Neural cell (in vitro differentiated cells): ENCODE results near the gene ZNF207. TPM values are rescaled to one million over a fixed set of nuclear protein-coding genes. Genes with fewer than 3 reads are reported as not detected.
"Not testable (repeated sequence)": the region's sequence is repeated elsewhere in the genome, so short reads cannot be mapped to it uniquely, and the experiment has no call there.

Experiments
- H2AFZ ChIP-seq: fragments of 200-600, 300-800 bp; sonication (generic), shearing (Covaris generic); 2 replicates; pipeline ENCODE4 v1.6.0; 2014; ENCODE audit warnings: low read depth, mild to moderate bottlenecking, antibody characterized with exemption, low read length, moderate library complexity
- H3F3A ChIP-seq: fragments of 200-600 bp; shearing (Covaris generic); 2 replicates; pipeline ENCODE4 v1.6.1; 2016; ENCODE audit warnings: mild to moderate bottlenecking, moderate library complexity, mixed read lengths, antibody characterized with exemption, low read length; ENCODE audit not compliant: insufficient read depth, poor library complexity, severe bottlenecking
- H3K27ac ChIP-seq: fragments of 200-600, 300-800 bp; sonication (generic), shearing (Covaris generic); 2 replicates; pipeline ENCODE4 v1.5.1; 2014; ENCODE audit warnings: mild to moderate bottlenecking, low read length, moderate library complexity
- H3K27me3 ChIP-seq: fragments of 300-800, 200-600 bp; sonication (generic), shearing (Covaris generic); 2 replicates; pipeline ENCODE4 v1.6.0; 2014; ENCODE audit warnings: mild to moderate bottlenecking, low read depth, low read length, moderate library complexity; ENCODE audit not compliant: insufficient read depth
- H3K36me3 ChIP-seq: fragments of 300-800, 200-600 bp; sonication (generic), shearing (Covaris generic); 2 replicates; pipeline ENCODE4 v1.5.1; 2014; ENCODE audit warnings: mild to moderate bottlenecking, antibody characterized with exemption, low read length, moderate library complexity; ENCODE audit not compliant: insufficient read depth
- H3K4me2 ChIP-seq: fragments of 300-800, 200-600 bp; sonication (generic), shearing (Covaris generic); 2 replicates; pipeline ENCODE4 v1.6.0; 2014; ENCODE audit warnings: mild to moderate bottlenecking, low read length
- H3K4me3 ChIP-seq: fragments of 300-800, 200-600 bp; sonication (generic), shearing (Covaris generic); 2 replicates; pipeline ENCODE4 v1.5.1; 2014; ENCODE audit warnings: mild to moderate bottlenecking, low read length, moderate library complexity
- H3K79me2 ChIP-seq: fragments of 200-600 bp; shearing (Covaris generic); replicated peaks from 2 replicates; pipeline ENCODE4 v1.6.0; 2014; ENCODE audit warnings: mild to moderate bottlenecking, low read length, moderate library complexity; ENCODE audit not compliant: insufficient read depth
- H3K9ac ChIP-seq: fragments of 300-800, 200-600 bp; sonication (generic), shearing (Covaris generic); 2 replicates; pipeline ENCODE4 v1.6.1; 2016; ENCODE audit warnings: mild to moderate bottlenecking, low read length, mixed read lengths
- H3K9me2 ChIP-seq: fragments of 200-600 bp; shearing (Covaris generic); 2 replicates; pipeline ENCODE4 v1.6.1; 2016; ENCODE audit warnings: mild to moderate bottlenecking, low read length, mixed read lengths; ENCODE audit not compliant: insufficient read depth
- H3K9me3 ChIP-seq: fragments of 200-600, 300-800 bp; sonication (generic), shearing (Covaris generic); 2 replicates; pipeline ENCODE4 v1.6.1; 2016; ENCODE audit warnings: mild to moderate bottlenecking, mixed run types, low read length, moderate library complexity, mixed read lengths
- H4K20me1 ChIP-seq: fragments of 200-600 bp; shearing (Covaris generic); 2 replicates; pipeline ENCODE4 v1.6.1; 2016; ENCODE audit warnings: mild to moderate bottlenecking, mixed run types; ENCODE audit not compliant: insufficient read depth
- CTCF ChIP-seq: fragments of 450-650 bp; IDR thresholded peaks from 2 replicates; pipeline ENCODE4 v1.5.1; 2014; ENCODE audit warnings: antibody characterized with exemption, mild to moderate bottlenecking, moderate library complexity; ENCODE audit not compliant: poor library complexity, severe bottlenecking
- EP300 ChIP-seq: fragments of 450-650 bp; conservative IDR thresholded peaks from 2 replicates; pipeline ENCODE4 v1.6.1; 2014; ENCODE audit warnings: antibody characterized with exemption, mild to moderate bottlenecking, moderate library complexity; ENCODE audit not compliant: poor library complexity, severe bottlenecking
- EZH2 ChIP-seq: fragments of 200-600, 300-800 bp; shearing (Covaris generic), sonication (generic); IDR thresholded peaks from 2 replicates; pipeline ENCODE4 v1.6.1; 2014; ENCODE audit warnings: antibody characterized with exemption, low read length, borderline replicate concordance, mild to moderate bottlenecking; ENCODE audit not compliant: insufficient read depth, poor library complexity, severe bottlenecking
- MXI1 ChIP-seq: fragments of 450-650 bp; conservative IDR thresholded peaks from 2 replicates; pipeline ENCODE4 v1.6.1; 2014; ENCODE audit warnings: antibody characterized with exemption, mild to moderate bottlenecking; ENCODE audit not compliant: poor library complexity, severe bottlenecking
- POLR2AphosphoS5 ChIP-seq: IDR thresholded peaks from 2 replicates; pipeline ENCODE4 v1.6.1; 2012
- RAD21 ChIP-seq: fragments of 450-650 bp; conservative IDR thresholded peaks from 2 replicates; pipeline ENCODE4 v1.6.1; 2014; ENCODE audit warnings: antibody characterized with exemption, mild to moderate bottlenecking, moderate library complexity
- REST ChIP-seq: IDR thresholded peaks from 2 replicates; pipeline ENCODE4 v1.6.1; 2012; ENCODE audit warnings: borderline replicate concordance
- SMC3 ChIP-seq: fragments of 450-650 bp; conservative IDR thresholded peaks from 2 replicates; pipeline ENCODE4 v1.6.1; 2014; ENCODE audit warnings: antibody characterized with exemption, mild to moderate bottlenecking, moderate library complexity; ENCODE audit not compliant: poor library complexity
- TAF1 ChIP-seq: IDR thresholded peaks from 2 replicates; pipeline ENCODE4 v1.6.1; 2012; ENCODE audit warnings: low read depth
- polyA plus RNA-seq: library from polyadenylated mRNA; depleted of rRNA; stranded (reverse); fragments of >200 nt; gene quantifications from 2 replicates; pipeline ENCODE4 v1.2.3, GENCODE V29; 2014

Gene ZNF207
- polyA plus RNA-seq, 1 donor from 2014 or later: 188 TPM

DNA sequence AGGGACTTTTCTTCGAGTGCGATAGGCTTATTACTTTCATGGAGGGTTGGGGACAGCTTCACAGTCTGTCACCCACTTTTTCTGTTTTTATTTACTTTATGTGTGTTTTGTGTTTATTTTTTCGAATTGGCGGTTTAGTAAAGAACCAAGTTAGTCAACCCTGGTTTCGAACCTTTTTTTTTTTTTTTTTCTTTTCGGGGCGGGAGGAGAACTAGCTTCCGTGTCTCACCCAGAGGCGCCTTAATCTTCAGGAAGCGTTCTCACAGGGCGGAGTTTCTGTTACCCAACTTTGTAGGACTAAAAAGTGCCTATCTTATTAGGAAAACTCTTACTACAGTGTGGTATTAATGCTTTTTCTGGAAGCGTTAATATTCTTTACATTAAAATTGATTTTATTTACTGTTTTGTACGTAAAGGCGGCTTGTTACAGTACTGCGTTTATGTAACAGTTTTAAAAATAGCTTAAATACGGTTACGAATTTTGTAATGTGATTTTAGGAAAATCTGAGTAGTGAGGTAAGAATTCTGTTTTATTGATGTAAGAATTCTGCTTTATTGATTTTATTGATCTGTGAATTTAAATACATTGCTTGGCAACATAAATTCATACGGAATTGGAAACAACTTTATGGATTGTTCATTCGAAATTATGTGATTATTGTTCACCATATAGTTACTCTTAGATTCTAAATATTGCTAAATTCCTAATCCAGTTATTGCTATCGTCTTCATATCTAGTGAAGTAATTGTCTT, 885 bp downstream of the ZNF207 start:
- H3K9ac ChIP-seq: peak overlapping the region; percentile 98
- peak overlapping the region; percentile 98 for H3K27ac ChIP-seq
- H3K36me3 ChIP-seq: no peaks in the 10 kb centered on the region
- no peaks in the 10 kb centered on the region for H3K9me2 ChIP-seq
- peak overlapping the region; percentile 99 for H2AFZ ChIP-seq
- TF ChIP-seq REST (no peak), TAF1 (no peak), POLR2AphosphoS5 (no peak), EZH2 (no peak), SMC3 (no peak), CTCF (no peak), EP300 (no peak), RAD21 (no peak), MXI1 (no peak)
- no peaks in the 10 kb centered on the region for H3K9me3 ChIP-seq
- H3K27me3 ChIP-seq: no peaks in the 10 kb centered on the region
- peak overlapping the region; percentile 51 for H3K4me2 ChIP-seq
- H4K20me1 ChIP-seq: peaks cover 6% of the 10 kb centered on the region
- H3F3A ChIP-seq: peaks cover 6% of the 10 kb centered on the region
- H3K4me3 ChIP-seq: peak overlapping the region; percentile 92
- peaks cover 58% of the 10 kb centered on the region for H3K79me2 ChIP-seq

- Histone ChIP-seq H3K79me2 (peaks cover 70% of the 10 kb centered on the region), H3K4me3 (peak overlapping the region; percentile 92)
- not testable (repeated sequence) for H3K9ac ChIP-seq, H4K20me1 ChIP-seq, H3K4me2 ChIP-seq, H3K27ac ChIP-seq, H3F3A ChIP-seq, H3K9me2 ChIP-seq, H3K27me3 ChIP-seq, H2AFZ ChIP-seq, H3K36me3 ChIP-seq, H3K9me3 ChIP-seq
These were observed 2.8 kb downstream of the ZNF207 start for GRCh38 chr17:32352734-32353133.
